ENCODE data around the gene ZNF385A.
"Not testable (repeated sequence)": the region's sequence is repeated elsewhere in the genome, so short reads cannot be mapped to it uniquely, and the experiment has no call there.

The ZNF385A gene

GRCh38 chr12:54352891-54353874 is 31.4 kb downstream of the ZNF385A start:
- no peak for DNase-seq

DNA sequence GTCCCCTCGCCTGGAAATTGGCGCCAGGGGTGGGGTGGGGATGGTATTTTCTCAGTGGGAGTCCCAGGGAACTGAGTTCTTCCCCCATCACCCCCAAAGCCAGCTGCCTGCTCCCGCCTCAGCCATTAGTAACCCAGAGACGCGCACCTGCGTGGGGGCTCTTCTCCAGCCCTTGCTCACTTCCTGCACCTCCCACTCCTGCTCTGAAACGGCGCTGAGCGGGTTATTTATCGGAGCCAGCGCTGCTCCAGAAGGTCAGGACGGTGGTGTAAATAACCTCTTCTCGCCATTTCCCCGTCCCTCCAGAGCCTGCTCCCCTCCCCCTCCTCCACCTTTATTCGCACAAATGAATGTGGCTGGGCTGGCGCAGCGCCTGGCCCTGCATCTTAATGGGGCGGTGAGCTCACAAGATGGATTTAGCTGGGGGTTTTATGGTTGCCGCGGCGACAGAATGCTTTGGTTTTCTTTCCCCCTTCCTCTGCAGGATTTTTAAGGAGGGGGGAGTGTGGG is 32.5 kb downstream of the ZNF385A start:
- no peak for DNase-seq

DNA sequence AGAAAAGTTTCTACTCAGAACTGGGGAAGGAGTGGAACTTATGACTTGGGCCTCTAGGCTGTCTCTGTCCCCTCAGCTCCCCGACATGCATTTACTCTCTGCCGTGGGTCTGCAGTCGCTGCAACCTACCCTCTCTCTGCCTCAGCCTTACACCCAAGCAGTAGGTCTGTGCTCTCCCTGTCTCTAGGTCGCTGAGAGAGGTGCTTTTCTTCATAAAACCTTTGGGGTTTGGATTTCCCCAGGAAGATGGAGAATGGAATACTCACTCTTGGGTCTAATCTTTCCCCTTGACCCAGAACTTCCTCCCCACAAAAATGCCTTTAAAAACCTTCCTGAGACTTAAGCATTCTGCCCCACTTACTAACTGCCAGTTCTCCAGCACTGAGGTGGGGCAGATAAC is 33.2 kb downstream of the ZNF385A start:
- no peak for DNase-seq

GRCh38 chr12:54350743-54351142 is 33.8 kb downstream of the ZNF385A start:
- DNase-seq, result no peak

GRCh38 chr12:54349679-54350078 is 34.9 kb downstream of the ZNF385A start:
- DNase-seq, result no peak

DNA sequence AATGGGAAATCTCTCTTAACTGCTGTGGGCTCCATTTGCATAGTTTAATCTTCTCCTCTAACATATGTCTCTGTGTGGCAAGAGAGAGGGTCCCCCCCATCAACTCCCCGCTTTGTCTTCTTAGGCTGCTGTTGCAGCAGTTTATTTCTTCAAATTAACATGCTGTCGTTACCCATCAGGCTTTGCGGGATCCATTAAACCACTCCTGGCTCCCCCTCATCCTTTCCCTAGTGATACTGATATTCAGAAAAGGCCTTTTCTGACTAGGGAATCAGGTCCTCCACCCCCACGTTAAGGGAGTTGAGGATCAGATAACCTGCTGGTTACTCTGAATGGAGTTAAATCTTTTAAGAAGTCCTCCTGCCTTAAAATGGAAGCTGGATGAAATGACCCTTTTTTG is 35.5 kb downstream of the ZNF385A start:
- DNase-seq, result no peak

- DNase-seq, result no peak
Observed at GRCh38 chr12:54341378-54342300, 42.9 kb downstream of the ZNF385A start.

GRCh38 chr12:54340846-54341245 is 43.7 kb downstream of the ZNF385A start:
- DNase-seq, result no peak

GRCh38 chr12:54338698-54339296 is 45.7 kb downstream of the ZNF385A start:
- no peak for DNase-seq

GRCh38 chr12:54337854-54338650 is 46.5 kb downstream of the ZNF385A start:
- DNase-seq, result no peak

DNA sequence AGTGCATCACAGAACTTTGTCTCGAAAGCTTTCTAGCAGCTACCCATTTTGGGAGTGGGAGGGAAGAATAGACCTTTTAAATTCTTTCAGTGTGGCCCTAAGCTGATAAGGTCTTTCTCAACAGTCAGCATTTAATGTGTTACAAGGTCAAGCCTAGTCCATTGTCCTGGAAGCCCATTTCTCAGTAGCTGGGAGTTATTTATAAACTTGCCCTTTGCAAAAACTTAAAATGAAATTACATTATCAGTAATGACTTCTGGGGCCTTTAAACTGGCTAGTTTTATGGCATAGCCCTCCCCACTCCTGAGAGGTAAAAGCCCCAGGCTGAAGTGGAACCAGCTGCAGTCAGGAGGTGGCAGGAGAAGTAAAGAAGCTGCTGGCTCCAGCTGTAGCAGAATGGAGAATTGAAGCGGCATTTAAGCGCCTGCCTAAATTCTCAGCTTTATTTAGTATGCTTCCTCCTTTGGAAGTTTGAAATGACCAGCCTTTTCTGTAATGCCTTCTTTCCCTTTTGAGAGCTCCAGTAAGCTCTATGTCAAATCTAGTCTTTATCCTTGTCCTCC is 47.2 kb downstream of the ZNF385A start:
- DNase-seq, result peak; percentile 58

DNA sequence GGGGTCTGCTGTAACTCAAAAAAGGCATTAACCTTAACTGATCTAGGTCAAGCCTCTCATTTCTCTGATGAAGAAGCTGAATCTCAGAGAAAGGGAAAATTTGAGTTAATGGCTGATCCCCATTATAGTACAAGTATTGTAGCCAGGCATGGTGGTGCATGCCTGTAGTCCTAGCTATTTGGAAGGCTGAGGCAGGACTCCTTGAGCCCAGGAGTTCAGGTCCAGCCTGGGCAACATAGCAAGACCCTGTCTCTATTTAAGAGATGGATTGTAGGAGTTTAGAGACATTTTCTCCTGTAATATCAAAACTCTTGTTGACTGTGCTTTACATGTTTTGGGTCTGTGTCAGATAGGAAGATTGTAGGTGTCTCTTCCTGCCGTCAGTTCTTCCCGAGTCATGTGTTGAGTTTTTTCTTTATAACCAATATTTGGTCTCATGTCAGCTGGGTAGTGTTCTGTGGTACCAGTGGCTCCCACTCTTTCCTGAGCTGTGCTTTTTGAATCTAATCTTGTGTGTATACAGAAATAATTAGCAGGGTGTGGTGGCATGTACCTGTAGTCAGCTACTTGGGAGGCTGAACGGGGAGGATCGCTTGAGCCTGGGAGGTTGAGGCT is 51.0 kb downstream of the ZNF385A start:
- DNase-seq, result no peak

- no peak for DNase-seq
Observed at GRCh38 chr12:54331461-54331860, 53.1 kb downstream of the ZNF385A start.

DNA sequence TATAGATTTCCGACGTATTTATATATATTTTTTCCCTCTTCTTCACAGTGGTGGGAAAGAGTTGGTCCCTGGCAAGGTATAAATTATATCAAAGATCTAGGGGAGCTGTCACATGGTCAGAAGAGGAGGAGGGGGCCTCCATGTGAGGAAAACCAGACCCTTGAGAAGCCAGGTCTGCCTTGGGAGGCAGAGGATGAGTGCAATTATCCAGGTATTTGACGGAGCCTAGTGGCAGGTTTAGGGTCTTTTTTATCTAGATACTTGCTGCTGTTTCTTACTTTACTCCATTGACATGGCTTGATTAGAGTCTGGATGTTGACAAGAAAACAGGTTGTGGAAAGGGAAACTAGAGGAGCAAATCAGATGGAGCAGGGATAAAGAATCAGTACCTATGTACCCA is 54.1 kb downstream of the ZNF385A start:
- no peak for DNase-seq

DNA sequence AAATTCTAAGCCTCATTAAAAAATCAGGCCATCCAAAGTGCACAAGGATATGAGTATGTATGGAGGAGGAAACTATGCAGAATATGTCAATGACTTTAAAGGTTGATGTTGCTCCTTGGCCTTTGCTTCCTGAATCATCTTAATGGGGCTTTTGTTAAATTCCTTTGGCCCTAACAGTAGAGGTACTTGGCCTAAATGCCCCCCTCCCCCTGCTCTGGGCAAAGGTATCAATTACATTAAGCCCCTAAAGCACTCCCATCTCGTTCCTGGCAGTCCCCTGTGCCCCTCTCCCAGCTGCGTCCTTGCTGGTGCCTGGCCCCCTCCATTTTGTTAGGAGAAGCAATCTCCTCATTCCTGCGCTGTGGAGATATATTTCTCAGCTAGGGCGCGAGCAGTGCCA is 54.8 kb downstream of the ZNF385A start:
- DNase-seq, result no peak

- DNase-seq, result no peak
Observed at GRCh38 chr12:54328595-54329337, 55.8 kb downstream of the ZNF385A start.

GRCh38 chr12:54325442-54326109 is 59.0 kb downstream of the ZNF385A start:
- DNase-seq, result not testable (repeated sequence)

DNA sequence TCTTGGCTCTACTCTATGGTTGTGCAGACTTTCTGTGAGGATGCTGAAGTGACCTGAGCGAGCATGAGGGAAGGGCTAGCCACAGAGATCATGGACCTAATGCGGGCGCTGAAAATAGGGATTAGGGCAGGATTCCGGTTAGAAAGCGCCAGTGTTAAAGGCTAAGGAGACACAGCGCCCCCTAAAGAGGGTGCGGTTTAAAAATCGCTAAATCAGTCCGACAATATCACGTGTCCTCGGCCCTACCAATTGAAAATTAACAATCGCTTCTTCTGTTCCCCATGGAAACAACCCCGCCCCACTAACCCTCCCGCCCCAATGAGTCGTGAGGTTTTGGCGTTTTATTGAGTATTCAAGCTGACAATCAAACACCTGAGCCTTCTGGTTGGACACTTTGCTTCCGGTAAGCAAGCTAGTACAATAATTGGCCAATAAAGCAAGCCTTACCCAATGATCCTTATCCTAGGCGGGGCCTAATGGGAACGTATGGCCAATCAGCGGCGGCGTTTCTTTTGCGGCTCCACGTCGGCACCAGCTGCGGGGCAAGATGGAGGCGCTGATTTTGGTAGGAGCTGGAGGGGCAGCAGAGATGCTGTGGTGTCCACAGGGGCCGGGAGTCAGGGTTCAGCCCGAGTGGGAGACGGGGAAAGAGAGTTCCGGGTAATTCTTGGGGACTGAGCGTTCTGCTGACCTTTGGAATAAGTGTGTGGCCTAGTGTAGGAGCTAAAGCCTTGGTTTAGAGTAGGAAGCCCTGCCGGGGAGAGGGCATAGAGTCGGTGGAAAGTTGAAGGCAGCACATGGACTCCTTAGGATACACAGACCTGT is 59.7 kb downstream of the ZNF385A start, which contains the start of gene COPZ1:
COPZ1 (plus strand) TSS at position 515 of the 825 bp plus-strand sequence; CDS start at position 548, 33 bp downstream.
- DNase-seq, result peak; percentile 100

DNA sequence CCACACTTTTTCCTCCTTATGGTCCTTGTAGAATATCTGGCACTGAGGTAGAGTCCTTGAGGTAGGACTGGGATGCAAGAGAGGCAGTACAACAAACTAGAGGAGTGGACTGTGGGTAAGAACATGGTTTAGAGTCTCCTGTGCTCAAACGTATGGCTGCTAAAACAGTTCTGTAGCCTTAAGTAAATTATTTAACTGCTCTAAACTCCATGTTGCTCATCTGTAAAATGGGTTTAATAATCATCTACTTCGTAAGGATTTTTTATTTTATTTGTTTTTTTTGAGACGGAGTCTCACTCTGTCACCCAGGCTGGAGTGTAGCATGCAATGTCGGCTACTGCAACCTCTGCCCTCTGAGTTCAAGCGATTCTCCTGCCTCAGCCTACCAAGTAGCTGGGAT is 63.2 kb downstream of the ZNF385A start:
- no peak for DNase-seq

All from MV-4-11 (cell line).